ENCODE results near the gene DLGAP3.

The DLGAP3 gene

GRCh38 chr1:34850382-34850781 lies 79.1 kb downstream of the DLGAP3 start:
- no peak for TF ChIP-seq CTCF (IDR thresholded peaks at IDR 0.05; ENCODE audit: extremely low read depth, missing control alignments)
- no peak for DNase-seq (ENCODE audit: low spot score)

GRCh38 chr1:34847094-34847493 lies 82.4 kb downstream of the DLGAP3 start:
- no peak for DNase-seq (ENCODE audit: low spot score)
- TF ChIP-seq CTCF (IDR thresholded peaks at IDR 0.05; ENCODE audit: extremely low read depth, missing control alignments), result no peak

GRCh38 chr1:34846265-34846664 lies 83.2 kb downstream of the DLGAP3 start:
- DNase-seq (ENCODE audit: low spot score), result no peak
- no peak for TF ChIP-seq CTCF (IDR thresholded peaks at IDR 0.05; ENCODE audit: extremely low read depth, missing control alignments)

- TF ChIP-seq CTCF (IDR thresholded peaks at IDR 0.05; ENCODE audit: extremely low read depth, missing control alignments), result no peak
- no peak for DNase-seq (ENCODE audit: low spot score)
Measured at GRCh38 chr1:34845131-34845901, 84.1 kb downstream of the DLGAP3 start.

- no peak for TF ChIP-seq CTCF (IDR thresholded peaks at IDR 0.05; ENCODE audit: extremely low read depth, missing control alignments)
- DNase-seq (ENCODE audit: low spot score), result no peak
Measured at GRCh38 chr1:34844252-34844634, 85.2 kb downstream of the DLGAP3 start.

- TF ChIP-seq CTCF (IDR thresholded peaks at IDR 0.05; ENCODE audit: extremely low read depth, missing control alignments), result no peak
Measured at GRCh38 chr1:34843392-34844251, 85.8 kb downstream of the DLGAP3 start.

GRCh38 chr1:34842952-34843371 lies 86.5 kb downstream of the DLGAP3 start:
- no peak for TF ChIP-seq CTCF (IDR thresholded peaks at IDR 0.05; ENCODE audit: extremely low read depth, missing control alignments)
- DNase-seq (ENCODE audit: low spot score), result no peak

More at GRCh38 chr1:34843392-34844251, 85.8 kb downstream of the DLGAP3 start:
- DNase-seq (ENCODE audit: low spot score), result no peak
